ENCODE data around the gene CFAP299. TPM values are rescaled to one million over a fixed set of nuclear protein-coding genes. Genes with fewer than 3 reads are reported as not detected.

Gene CFAP299
- total and polyA plus RNA-seq, 5 donors: not detected

- Histone ChIP-seq H3K27ac (ENCODE audit: low read length) (no peak overlapping the region), H3K4me3 (ENCODE audit: low read length) (no peak overlapping the region), H3K27me3 (ENCODE audit: control insufficient read depth, insufficient read depth) (no peaks in the 10 kb centered on the region), H3K4me1 (ENCODE audit: control insufficient read depth, insufficient read depth, low read length) (no peaks in the 10 kb centered on the region), H3K9me3 (ENCODE audit: control insufficient read depth, low read length) (no peaks in the 10 kb centered on the region)
- no peak for ATAC-seq
- WGBS: 79% methylated on average over 1 of the region's 1 CpG
- no peak for DNase-seq
- intact Hi-C loops (cut with DNase I): no loop called here
These were observed 112.5 kb downstream of the CFAP299 start for GRCh38 chr4:80448056-80448455.

GRCh38 chr4:80452055-80452454 lies 116.5 kb downstream of the CFAP299 start:
- Histone ChIP-seq H3K27me3 (ENCODE audit: control insufficient read depth, insufficient read depth) (no peaks in the 10 kb centered on the region), H3K27ac (ENCODE audit: low read length) (no peak overlapping the region), H3K4me1 (ENCODE audit: control insufficient read depth, insufficient read depth, low read length) (no peaks in the 10 kb centered on the region), H3K9me3 (ENCODE audit: control insufficient read depth, low read length) (no peaks in the 10 kb centered on the region), H3K4me3 (ENCODE audit: low read length) (no peak overlapping the region)
- ATAC-seq (no peak), DNase-seq (no peak)
- intact Hi-C loops (cut with DNase I): no loop called here
- 87% methylated on average over 2 of the region's 2 CpGs for WGBS

GRCh38 chr4:80452768-80453167 lies 117.2 kb downstream of the CFAP299 start:
- ATAC-seq: no peak
- no peaks in the 10 kb centered on the region for H3K4me1 ChIP-seq (ENCODE audit: control insufficient read depth, insufficient read depth, low read length)
- WGBS: 75% methylated on average over 4 of the region's 4 CpGs
- H3K9me3 ChIP-seq (ENCODE audit: control insufficient read depth, low read length): no peaks in the 10 kb centered on the region
- no peak overlapping the region for H3K4me3 ChIP-seq (ENCODE audit: low read length)
- DNase-seq: no peak
- no peak overlapping the region for H3K27ac ChIP-seq (ENCODE audit: low read length)
- intact Hi-C loops (cut with DNase I): no loop called here
- no peaks in the 10 kb centered on the region for H3K27me3 ChIP-seq (ENCODE audit: control insufficient read depth, insufficient read depth)

DNA sequence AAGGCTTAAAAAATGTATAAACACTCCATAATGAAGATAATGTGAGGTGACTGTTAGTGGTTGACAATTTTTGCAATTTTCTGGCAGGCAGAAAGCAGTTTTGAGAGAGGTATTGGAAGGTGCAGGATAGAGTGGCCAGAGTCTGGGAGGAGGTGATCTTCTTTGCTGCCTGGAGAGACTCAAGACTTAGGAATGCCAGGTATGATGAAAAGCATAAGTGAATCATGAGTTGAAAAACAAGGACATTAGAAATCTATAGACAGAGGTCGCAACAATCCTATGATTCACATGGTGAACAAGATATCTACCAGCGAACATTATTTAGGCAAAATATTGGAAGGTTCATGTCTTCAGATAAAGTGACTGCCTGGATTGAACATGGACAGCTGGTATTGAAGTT lies 118.5 kb downstream of the CFAP299 start:
- no peak overlapping the region for H3K27ac ChIP-seq (ENCODE audit: low read length)
- 89% methylated on average over 2 of the region's 2 CpGs for WGBS
- intact Hi-C loops (cut with DNase I): no loop called here
- H3K4me3 ChIP-seq (ENCODE audit: low read length): no peak overlapping the region
- H3K27me3 ChIP-seq (ENCODE audit: control insufficient read depth, insufficient read depth): no peaks in the 10 kb centered on the region
- no peaks in the 10 kb centered on the region for H3K4me1 ChIP-seq (ENCODE audit: control insufficient read depth, insufficient read depth, low read length)
- DNase-seq (no peak), ATAC-seq (no peak)
- no peaks in the 10 kb centered on the region for H3K9me3 ChIP-seq (ENCODE audit: control insufficient read depth, low read length)

- H3K4me1 ChIP-seq (ENCODE audit: control insufficient read depth, insufficient read depth, low read length): no peaks in the 10 kb centered on the region
- no peak for DNase-seq
- ATAC-seq: no peak
- H3K9me3 ChIP-seq (ENCODE audit: control insufficient read depth, low read length): no peaks in the 10 kb centered on the region
- H3K27me3 ChIP-seq (ENCODE audit: control insufficient read depth, insufficient read depth): no peaks in the 10 kb centered on the region
- 66% methylated on average over 1 of the region's 1 CpG for WGBS
- H3K27ac ChIP-seq (ENCODE audit: low read length): no peak overlapping the region
- intact Hi-C loops (cut with DNase I): no loop called here
- no peak overlapping the region for H3K4me3 ChIP-seq (ENCODE audit: low read length)
These were observed 119.0 kb downstream of the CFAP299 start for GRCh38 chr4:80454556-80454955.

GRCh38 chr4:80459918-80460473 lies 124.5 kb downstream of the CFAP299 start:
- H3K27ac ChIP-seq (ENCODE audit: low read length): no peak overlapping the region
- DNase-seq (no peak), ATAC-seq (no peak)
- intact Hi-C loops (cut with DNase I): no loop called here
- no peak overlapping the region for H3K4me3 ChIP-seq (ENCODE audit: low read length)
- H3K27me3 ChIP-seq (ENCODE audit: control insufficient read depth, insufficient read depth): no peaks in the 10 kb centered on the region
- no peaks in the 10 kb centered on the region for H3K4me1 ChIP-seq (ENCODE audit: control insufficient read depth, insufficient read depth, low read length)
- WGBS: 63% methylated on average over 1 of the region's 1 CpG
- no peaks in the 10 kb centered on the region for H3K9me3 ChIP-seq (ENCODE audit: control insufficient read depth, low read length)

DNA sequence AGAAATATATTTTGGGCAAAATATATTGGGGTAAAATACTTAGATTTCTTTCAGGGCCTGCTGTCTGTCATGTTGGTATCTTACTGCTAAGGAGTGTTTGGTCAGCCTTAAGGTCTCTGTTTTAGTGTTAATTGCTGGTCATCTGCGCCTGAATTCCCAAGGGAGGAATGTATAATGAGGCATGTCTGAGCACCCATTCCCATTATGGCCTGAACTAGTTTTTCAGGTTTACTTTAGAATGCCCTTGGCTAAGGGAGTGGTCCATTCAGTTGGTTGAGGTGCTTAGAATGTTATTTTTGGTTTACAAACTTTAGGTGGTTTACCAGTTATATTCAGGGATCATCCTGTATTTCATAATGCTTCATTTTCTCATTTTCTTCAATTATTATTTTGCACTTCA lies 125.9 kb downstream of the CFAP299 start:
- H3K9me3 ChIP-seq (ENCODE audit: control insufficient read depth, low read length): no peaks in the 10 kb centered on the region
- intact Hi-C loops (cut with DNase I): no loop called here
- WGBS: 79% methylated on average over 1 of the region's 1 CpG
- ATAC-seq (no peak), DNase-seq (no peak)
- H3K4me1 ChIP-seq (ENCODE audit: control insufficient read depth, insufficient read depth, low read length): no peaks in the 10 kb centered on the region
- H3K27ac ChIP-seq (ENCODE audit: low read length): no peak overlapping the region
- H3K4me3 ChIP-seq (ENCODE audit: low read length): no peak overlapping the region
- no peaks in the 10 kb centered on the region for H3K27me3 ChIP-seq (ENCODE audit: control insufficient read depth, insufficient read depth)

GRCh38 chr4:80462621-80463091 lies 127.1 kb downstream of the CFAP299 start:
- no peaks in the 10 kb centered on the region for H3K9me3 ChIP-seq (ENCODE audit: control insufficient read depth, low read length)

GRCh38 chr4:80463509-80463908 lies 128.0 kb downstream of the CFAP299 start:
- intact Hi-C loops (cut with DNase I): no loop called here
- Histone ChIP-seq H3K27ac (ENCODE audit: low read length) (no peak overlapping the region), H3K4me3 (ENCODE audit: low read length) (no peak overlapping the region), H3K9me3 (ENCODE audit: control insufficient read depth, low read length) (no peaks in the 10 kb centered on the region), H3K4me1 (ENCODE audit: control insufficient read depth, insufficient read depth, low read length) (no peaks in the 10 kb centered on the region), H3K27me3 (ENCODE audit: control insufficient read depth, insufficient read depth) (no peaks in the 10 kb centered on the region)
- ATAC-seq (no peak), DNase-seq (no peak)
- 54% methylated on average over 4 of the region's 4 CpGs for WGBS

More at GRCh38 chr4:80462621-80463091, 127.1 kb downstream of the CFAP299 start:
- Histone ChIP-seq H3K27me3 (ENCODE audit: control insufficient read depth, insufficient read depth) (no peaks in the 10 kb centered on the region), H3K27ac (ENCODE audit: low read length) (no peak overlapping the region), H3K4me1 (ENCODE audit: control insufficient read depth, insufficient read depth, low read length) (no peaks in the 10 kb centered on the region), H3K4me3 (ENCODE audit: low read length) (no peak overlapping the region)
- 40% methylated on average over 2 of the region's 2 CpGs for WGBS
- intact Hi-C loops (cut with DNase I): no loop called here
- DNase-seq (no peak), ATAC-seq (no peak)

GRCh38 chr4:80465238-80465637 lies 129.7 kb downstream of the CFAP299 start:
- ATAC-seq (no peak), DNase-seq (no peak)
- Histone ChIP-seq H3K27me3 (ENCODE audit: control insufficient read depth, insufficient read depth) (no peaks in the 10 kb centered on the region), H3K27ac (ENCODE audit: low read length) (no peak overlapping the region), H3K4me1 (ENCODE audit: control insufficient read depth, insufficient read depth, low read length) (no peaks in the 10 kb centered on the region), H3K4me3 (ENCODE audit: low read length) (no peak overlapping the region), H3K9me3 (ENCODE audit: control insufficient read depth, low read length) (no peaks in the 10 kb centered on the region)
- WGBS: 92% methylated on average over 1 of the region's 1 CpG
- intact Hi-C loops (cut with DNase I): no loop called here

DNA sequence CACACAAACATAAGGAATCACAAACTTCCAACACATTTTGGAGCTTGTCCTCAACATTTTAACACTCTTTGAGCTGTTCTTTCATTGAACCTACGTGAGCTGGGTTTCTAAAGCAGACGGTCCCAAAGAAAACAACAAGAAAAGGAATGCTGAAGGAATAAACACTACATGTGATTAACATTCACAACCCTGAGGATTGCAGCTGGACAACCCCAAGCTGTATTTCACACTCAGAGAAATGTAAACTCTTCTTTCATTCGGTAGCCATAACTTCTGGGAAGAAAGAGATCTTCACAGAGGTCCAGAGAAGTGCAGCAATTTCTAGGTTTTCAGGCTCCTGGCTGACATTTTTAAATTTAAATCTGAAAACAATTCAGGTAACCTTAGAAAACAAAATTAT lies 130.2 kb downstream of the CFAP299 start:
- H3K9me3 ChIP-seq (ENCODE audit: control insufficient read depth, low read length): no peaks in the 10 kb centered on the region

GRCh38 chr4:80466618-80467017 lies 131.1 kb downstream of the CFAP299 start:
- intact Hi-C loops (cut with DNase I): no loop called here
- H3K9me3 ChIP-seq (ENCODE audit: control insufficient read depth, low read length): no peaks in the 10 kb centered on the region
- DNase-seq (no peak), ATAC-seq (no peak)
- H3K27me3 ChIP-seq (ENCODE audit: control insufficient read depth, insufficient read depth): no peaks in the 10 kb centered on the region
- H3K4me1 ChIP-seq (ENCODE audit: control insufficient read depth, insufficient read depth, low read length): no peaks in the 10 kb centered on the region
- H3K4me3 ChIP-seq (ENCODE audit: low read length): no peak overlapping the region
- WGBS: 79% methylated on average over 1 of the region's 1 CpG
- H3K27ac ChIP-seq (ENCODE audit: low read length): no peak overlapping the region

More for the DNA sequence above, 130.2 kb downstream of the CFAP299 start:
- intact Hi-C loops (cut with DNase I): no loop called here
- no peak overlapping the region for H3K4me3 ChIP-seq (ENCODE audit: low read length)
- no peak for DNase-seq
- WGBS: 69% methylated on average over 3 of the region's 3 CpGs
- H3K27ac ChIP-seq (ENCODE audit: low read length): no peak overlapping the region
- H3K4me1 ChIP-seq (ENCODE audit: control insufficient read depth, insufficient read depth, low read length): no peaks in the 10 kb centered on the region
- H3K27me3 ChIP-seq (ENCODE audit: control insufficient read depth, insufficient read depth): no peaks in the 10 kb centered on the region
- no peak for ATAC-seq
